Activated T-cell treated with anti-CD3 and anti-CD28 coated beads for 1 hour (primary cell): Measurements from ENCODE around the gene MPZ.
"Not testable (repeated sequence)": the region's sequence is repeated elsewhere in the genome, so short reads cannot be mapped to it uniquely, and the experiment has no call there.

ENCODE experiments used
- DNase-seq: peaks from one replicate; pipeline ENCODE4 v3.0.0-alpha.2; 2020; ENCODE audit warnings: low read depth

Gene MPZ

DNA sequence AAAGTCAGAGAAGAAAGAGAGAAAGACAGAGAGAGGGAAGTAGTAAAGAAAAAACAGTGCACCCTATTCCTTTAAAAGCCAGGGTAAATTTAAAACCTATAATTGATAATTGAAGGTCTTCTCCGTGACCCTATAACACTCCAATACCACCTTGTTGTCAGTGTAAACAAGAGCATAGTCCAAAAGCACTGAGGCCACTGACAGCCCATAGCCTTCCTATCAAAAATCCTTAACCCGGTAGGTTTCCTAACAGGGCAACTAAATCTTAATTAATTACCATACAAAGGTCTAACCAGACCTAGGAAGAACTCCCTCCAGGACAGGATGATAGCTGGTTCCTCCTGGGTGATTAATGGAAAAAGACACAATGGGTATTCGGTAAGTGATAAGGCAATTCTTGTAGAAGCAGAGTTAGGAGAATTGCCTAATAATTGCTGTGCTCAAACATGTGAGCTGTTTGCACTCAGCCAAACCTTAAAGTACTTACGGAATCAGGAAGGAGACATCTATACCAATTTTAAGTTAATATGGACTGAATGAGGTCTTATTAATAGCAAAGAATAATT is 53.7 kb downstream of the MPZ start:
- DNase-seq = not testable (repeated sequence)

- not testable (repeated sequence) for DNase-seq
These were observed 54.5 kb downstream of the MPZ start for GRCh38 chr1:161255302-161255701.
